HepG2 (cell line): ENCODE measurements around the gene OGG1. TPM values are rescaled to one million over a fixed set of nuclear protein-coding genes. Genes with fewer than 3 reads are reported as not detected.

Experiments
- CENPT ChIP-seq: sonication (generic); formaldehyde crosslinking; IDR thresholded peaks from 2 replicates; pipeline ENCODE4 v1.8.0; 2022; ENCODE audit warnings: low read depth, mild to moderate bottlenecking, moderate library complexity, missing genetic modification reagents
- DR1 ChIP-seq: sonication (generic); formaldehyde crosslinking; IDR thresholded peaks from 2 replicates; pipeline ENCODE4 v1.8.0; 2021; ENCODE audit warnings: mild to moderate bottlenecking, missing genetic modification reagents, inconsistent platforms
- GRHL1 ChIP-seq: sonication (generic); formaldehyde crosslinking; conservative IDR thresholded peaks from 2 replicates; pipeline ENCODE4 v1.8.0; 2022; ENCODE audit warnings: missing genetic modification reagents
- HNRNPL ChIP-seq: fragments of 200-400 bp; formaldehyde crosslinking; IDR thresholded peaks from 2 replicates; pipeline ENCODE4 v1.6.1; 2017; ENCODE audit warnings: mild to moderate bottlenecking, low read depth, low read length
- MYPOP ChIP-seq: sonication (generic); formaldehyde crosslinking; IDR thresholded peaks from 2 replicates; pipeline ENCODE4 v1.8.1; 2023; ENCODE audit warnings: mild to moderate bottlenecking, moderate library complexity, missing genetic modification reagents
- NR2F6 ChIP-seq, 2 experiments: IDR thresholded peaks; 2 replicates each; pipeline ENCODE4 v1.6.1; 2016; ENCODE audit warnings: antibody characterized with exemption in 1 of 2, mild to moderate bottlenecking in 1 of 2
- PHF21A ChIP-seq: sonication (generic); formaldehyde crosslinking; IDR thresholded peaks from 2 replicates; pipeline ENCODE4 v1.5.0; 2020; ENCODE audit warnings: mild to moderate bottlenecking, missing genetic modification reagents
- PLSCR1 ChIP-seq: sonication (generic); formaldehyde crosslinking; IDR thresholded peaks from 2 replicates; pipeline ENCODE4 v1.5.0; 2020; ENCODE audit warnings: missing genetic modification reagents, mild to moderate bottlenecking, borderline replicate concordance
- RERE ChIP-seq: IDR thresholded peaks from 2 replicates; pipeline ENCODE4 v1.6.1; 2016; ENCODE audit warnings: low read depth, missing genetic modification reagents, missing compliant biosample characterization
- SP5 ChIP-seq: IDR thresholded peaks from 2 replicates; pipeline ENCODE4 v1.6.1; 2016; ENCODE audit warnings: low read depth, borderline replicate concordance
- SRY ChIP-seq: sonication (generic); formaldehyde crosslinking; IDR thresholded peaks from 2 replicates; pipeline ENCODE4 v1.8.0; 2022; ENCODE audit warnings: mild to moderate bottlenecking, missing genetic modification reagents
- ZMYM4 ChIP-seq: sonication (generic); formaldehyde crosslinking; IDR thresholded peaks from 2 replicates; pipeline ENCODE4 v1.8.1; 2023; ENCODE audit warnings: mild to moderate bottlenecking, missing genetic modification reagents
- ZNF253 ChIP-seq: sonication (generic); formaldehyde crosslinking; IDR thresholded peaks from 2 replicates; pipeline ENCODE4 v1.8.0; 2022; ENCODE audit warnings: mild to moderate bottlenecking, missing genetic modification reagents, borderline replicate concordance
- ZNF335 ChIP-seq: sonication (generic); formaldehyde crosslinking; IDR thresholded peaks from 2 replicates; pipeline ENCODE4 v1.4.0; 2020; ENCODE audit warnings: missing genetic modification reagents
- ZNF549 ChIP-seq: sonication (generic); formaldehyde crosslinking; IDR thresholded peaks from 2 replicates; pipeline ENCODE4 v1.5.0; 2020; ENCODE audit warnings: missing genetic modification reagents
- ZNF572 ChIP-seq: sonication (generic); formaldehyde crosslinking; IDR thresholded peaks from 2 replicates; pipeline ENCODE4 v1.5.1; 2020; ENCODE audit warnings: mild to moderate bottlenecking, missing genetic modification reagents
- ZNF652 ChIP-seq: IDR thresholded peaks from 2 replicates; pipeline ENCODE4 v1.6.1; 2016; ENCODE audit warnings: low read depth, borderline replicate concordance
- ZNF7 ChIP-seq: IDR thresholded peaks from 2 replicates; pipeline ENCODE4 v1.6.1; 2016; ENCODE audit warnings: missing biosample characterization, missing genetic modification reagents
- ZSCAN25 ChIP-seq: sonication (generic); formaldehyde crosslinking; IDR thresholded peaks from 2 replicates; pipeline ENCODE4 v1.8.0; 2022; ENCODE audit warnings: mild to moderate bottlenecking, missing genetic modification reagents
- polyA plus RNA-seq, 8 experiments: library from polyadenylated mRNA; depleted of rRNA in 3 of 8; stranded (reverse) in 7 of 8; unstranded in 1 of 8; fragments of >200 nt; fragmentation: Illumina TruSeq in 4 of 8; extraction: Trizol in 4 of 8; gene quantifications; 2 replicates each; pipeline versions ENCODE4 v1.2.1 to v1.2.3, GENCODE V29; 2011 to 2016; ENCODE audit warnings: low read depth in 4 of 8, missing spikeins in 1 of 8, mixed read lengths in 1 of 8; ENCODE audit not compliant: insufficient read depth in 1 of 8
- total RNA-seq, 5 experiments: library from RNA; depleted of rRNA; stranded (reverse); fragments of >200 nt; fragmentation: Illumina TruSeq; extraction: Trizol; gene quantifications; 2 replicates each; pipeline ENCODE4 v1.2.3, GENCODE V29; 2016; ENCODE audit warnings: low read depth in 1 of 5

OGG1 gene
- total and polyA plus RNA-seq, 2 of the 13 experiments (the other 11 are each of a cell fraction or from before 2014, with no cell fraction given) = 28.7 to 33.2 TPM

GRCh38 chr3:9768141-9768775 lies 18.5 kb downstream of the OGG1 start (continued):
- TF ChIP-seq GRHL1 (no peak), ZNF253 (CRISPR knock-in tag) (no peak), ZSCAN25 (CRISPR knock-in tag) (no peak), MYPOP (no peak), ZNF572 (no peak), DR1 (no peak), ZNF652 (CRISPR knock-in tag) (no peak), HNRNPL (no peak), ZMYM4 (CRISPR knock-in tag) (peak; percentile 54), SP5 (no peak), PHF21A (CRISPR knock-in tag) (peak; percentile 45; the same call in 1 of the 2 replicates), ZNF335 (CRISPR knock-in tag) (no peak), ZNF7 (no peak), ZNF549 (CRISPR knock-in tag) (no peak), SRY (CRISPR knock-in tag) (no peak), RERE (CRISPR knock-in tag) (no peak), CENPT (CRISPR knock-in tag) (no peak), NR2F6 (IDR thresholded peaks at IDR 0.05) (peak; percentile 79), NR2F6 (CRISPR knock-in tag; IDR thresholded peaks at IDR 0.05) (peak; percentile 69; the same call in 1 of the 2 replicates), PLSCR1 (CRISPR knock-in tag) (no peak)
